ENCODE results near the gene MAPK9. TPM values are rescaled to one million over a fixed set of nuclear protein-coding genes. Genes with fewer than 3 reads are reported as not detected.

MAPK9 gene
- total RNA-seq, 1 donor from 2014 or later, result 30.3 TPM

DNA sequence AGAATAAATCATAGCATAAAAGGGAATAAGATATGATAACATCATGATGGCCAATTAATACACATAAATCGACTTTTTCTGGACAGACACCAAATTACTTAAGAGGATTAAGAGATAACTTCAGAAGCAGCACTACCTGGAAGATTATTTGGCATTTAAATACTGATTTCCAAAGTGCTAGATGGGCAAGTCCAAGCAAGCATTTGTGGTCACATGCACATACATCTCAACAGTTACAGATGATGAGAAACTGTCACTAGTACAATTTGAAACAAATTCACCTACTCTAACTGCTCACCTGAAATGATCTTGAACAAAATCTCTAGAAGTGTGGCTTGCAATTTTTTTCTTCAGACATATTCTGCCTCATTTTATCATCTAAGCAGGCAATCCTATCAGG, 56.0 kb downstream of the MAPK9 start:
- intact Hi-C loops (cut with micrococcal nuclease), result no loop called here
- no peak for ATAC-seq (ENCODE audit: low read depth)
- CTCF ChIA-PET, result interaction anchor here (0.6 kb wide), 1 partner anchor 1553 kb away, joined by 3 read pairs; no protein-coding TSS in a partner anchor
- DNase-seq, result no peak
- TF ChIP-seq, protein P1, sequence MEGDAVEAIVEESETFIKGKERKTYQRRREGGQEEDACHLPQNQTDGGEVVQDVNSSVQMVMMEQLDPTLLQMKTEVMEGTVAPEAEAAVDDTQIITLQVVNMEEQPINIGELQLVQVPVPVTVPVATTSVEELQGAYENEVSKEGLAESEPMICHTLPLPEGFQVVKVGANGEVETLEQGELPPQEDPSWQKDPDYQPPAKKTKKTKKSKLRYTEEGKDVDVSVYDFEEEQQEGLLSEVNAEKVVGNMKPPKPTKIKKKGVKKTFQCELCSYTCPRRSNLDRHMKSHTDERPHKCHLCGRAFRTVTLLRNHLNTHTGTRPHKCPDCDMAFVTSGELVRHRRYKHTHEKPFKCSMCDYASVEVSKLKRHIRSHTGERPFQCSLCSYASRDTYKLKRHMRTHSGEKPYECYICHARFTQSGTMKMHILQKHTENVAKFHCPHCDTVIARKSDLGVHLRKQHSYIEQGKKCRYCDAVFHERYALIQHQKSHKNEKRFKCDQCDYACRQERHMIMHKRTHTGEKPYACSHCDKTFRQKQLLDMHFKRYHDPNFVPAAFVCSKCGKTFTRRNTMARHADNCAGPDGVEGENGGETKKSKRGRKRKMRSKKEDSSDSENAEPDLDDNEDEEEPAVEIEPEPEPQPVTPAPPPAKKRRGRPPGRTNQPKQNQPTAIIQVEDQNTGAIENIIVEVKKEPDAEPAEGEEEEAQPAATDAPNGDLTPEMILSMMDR (IDR thresholded peaks at IDR 0.05), result no peak
- Mint-ChIP-seq H3K4me1 (no peaks in the 10 kb centered on the region), H3K27ac (no peak overlapping the region), H3K4me3 (no peak overlapping the region), H3K36me3 (ENCODE audit: low read depth) (peaks cover 88% of the 10 kb centered on the region), H3K27me3 (no peaks in the 10 kb centered on the region), H3K9me3 (no peaks in the 10 kb centered on the region)
- POLR2A ChIA-PET, result no interaction called here

DNA sequence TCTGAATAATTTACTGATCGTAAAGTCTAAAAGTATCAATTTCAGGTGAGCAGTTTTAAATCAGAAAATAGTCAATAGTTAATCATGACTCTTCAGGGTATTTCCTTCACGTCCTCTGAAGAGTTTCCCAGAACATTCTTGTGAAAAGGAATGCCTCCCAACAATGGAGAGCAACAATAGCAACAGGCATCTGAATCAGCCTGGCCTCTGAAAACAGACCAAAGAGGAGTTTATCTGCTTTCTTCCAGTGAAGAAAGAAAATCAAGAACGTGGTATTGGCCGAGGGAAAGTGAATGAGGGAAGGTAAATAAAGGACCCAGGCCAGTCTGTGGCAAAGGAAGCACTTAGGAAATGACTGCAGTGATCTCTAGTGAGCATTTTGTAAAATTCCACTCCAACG, 56.8 kb downstream of the MAPK9 start:
- DNase-seq, result no peak

DNA sequence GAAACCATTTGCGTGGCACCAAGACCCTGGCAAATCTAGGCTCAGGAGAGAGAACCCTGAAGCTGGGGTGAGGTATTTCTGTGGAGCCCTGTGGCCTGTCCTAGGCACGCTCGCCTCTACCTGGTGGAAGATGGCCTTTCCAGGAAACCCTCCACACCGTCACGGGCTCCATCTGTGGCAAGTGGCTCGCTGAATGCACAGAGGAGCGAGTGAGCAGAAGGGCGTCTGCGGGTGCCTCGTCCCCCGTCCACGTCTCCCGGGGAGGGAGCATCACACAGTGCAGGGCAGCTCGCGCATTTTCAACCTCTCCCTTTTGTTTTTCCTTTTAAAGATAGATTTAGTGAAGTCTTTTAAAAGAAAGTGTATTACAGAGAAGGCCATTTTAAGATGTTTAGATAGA, 57.6 kb downstream of the MAPK9 start:
- peaks cover 79% of the 10 kb centered on the region for H3K36me3 Mint-ChIP-seq (ENCODE audit: low read depth)
- CTCF ChIA-PET, result no interaction called here

More for the DNA sequence above, 56.8 kb downstream of the MAPK9 start:
- Mint-ChIP-seq H3K36me3 (ENCODE audit: low read depth) (peaks cover 85% of the 10 kb centered on the region), H3K9me3 (no peaks in the 10 kb centered on the region), H3K4me3 (no peak overlapping the region), H3K4me1 (no peaks in the 10 kb centered on the region), H3K27ac (no peak overlapping the region), H3K27me3 (no peaks in the 10 kb centered on the region)
- no peak for ATAC-seq (ENCODE audit: low read depth)
- intact Hi-C loops (cut with micrococcal nuclease), result no loop called here
- ChIA-PET POLR2A (no interaction called here), CTCF (no interaction called here)
- TF ChIP-seq, protein P1 (IDR thresholded peaks at IDR 0.05), result no peak

DNA sequence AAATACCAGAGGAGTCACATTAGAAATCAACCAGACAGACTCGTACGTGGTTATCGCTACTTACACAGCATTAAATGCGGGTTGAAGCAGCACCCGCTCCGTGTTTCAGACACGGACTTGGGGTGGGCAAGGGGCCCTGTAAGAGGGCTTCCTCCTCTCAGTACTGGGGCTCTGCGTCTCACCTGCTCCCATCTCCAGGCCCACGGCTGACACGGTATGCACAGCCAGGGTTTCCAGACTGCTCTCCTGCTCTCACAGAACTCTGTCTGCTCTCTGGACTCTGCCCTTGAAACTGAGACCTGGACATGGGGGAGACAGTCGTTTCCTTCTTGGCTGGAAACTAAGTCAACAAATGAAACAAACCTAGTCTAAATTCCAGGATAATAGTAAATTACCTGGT, 58.2 kb downstream of the MAPK9 start:
- Mint-ChIP-seq H3K36me3 (ENCODE audit: low read depth) (peaks cover 75% of the 10 kb centered on the region), H3K27me3 (no peaks in the 10 kb centered on the region), H3K4me1 (no peaks in the 10 kb centered on the region), H3K9me3 (no peaks in the 10 kb centered on the region), H3K27ac (no peak overlapping the region), H3K4me3 (no peak overlapping the region)
- ChIA-PET POLR2A (no interaction called here), CTCF (no interaction called here)
- ATAC-seq (ENCODE audit: low read depth) (no peak), DNase-seq (no peak)
- intact Hi-C loops (cut with micrococcal nuclease), result no loop called here
- TF ChIP-seq, protein P1 (IDR thresholded peaks at IDR 0.05), result no peak

More for the DNA sequence above, 57.6 kb downstream of the MAPK9 start:
- intact Hi-C loops (cut with micrococcal nuclease), result no loop called here
- TF ChIP-seq, protein P1 (IDR thresholded peaks at IDR 0.05), result no peak
- DNase-seq (no peak), ATAC-seq (ENCODE audit: low read depth) (no peak)
- Mint-ChIP-seq H3K4me3 (no peak overlapping the region), H3K27ac (no peak overlapping the region), H3K9me3 (no peaks in the 10 kb centered on the region), H3K4me1 (no peaks in the 10 kb centered on the region), H3K27me3 (no peaks in the 10 kb centered on the region)
- POLR2A ChIA-PET, result no interaction called here

DNA sequence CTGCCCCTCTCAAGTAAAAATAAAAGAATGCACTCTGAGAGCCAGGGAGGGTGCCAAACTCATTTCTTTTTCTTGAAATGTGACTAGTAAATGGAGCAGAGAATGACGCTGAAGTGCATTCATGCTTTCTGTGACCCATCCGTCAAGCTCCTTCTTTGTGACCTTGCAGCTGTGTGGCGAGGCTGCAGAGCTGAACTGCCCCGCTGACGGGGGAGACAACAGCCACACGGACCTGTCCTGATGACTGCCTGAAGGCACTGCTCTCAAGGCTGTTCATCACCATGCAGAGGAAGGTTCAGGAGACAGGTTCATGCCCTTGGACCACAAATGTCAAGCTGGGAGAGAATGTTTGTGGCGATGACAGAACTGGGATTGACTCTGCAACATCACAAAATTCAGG, 61.9 kb downstream of the MAPK9 start:
- Mint-ChIP-seq H3K27me3 (no peaks in the 10 kb centered on the region), H3K27ac (no peak overlapping the region), H3K9me3 (peaks cover 17% of the 10 kb centered on the region), H3K4me3 (no peak overlapping the region), H3K36me3 (ENCODE audit: low read depth) (peaks cover 55% of the 10 kb centered on the region), H3K4me1 (no peaks in the 10 kb centered on the region)
- ChIA-PET POLR2A (no interaction called here), CTCF (no interaction called here)
- DNase-seq (no peak), ATAC-seq (ENCODE audit: low read depth) (no peak)
- TF ChIP-seq, protein P1 (IDR thresholded peaks at IDR 0.05), result no peak
- intact Hi-C loops (cut with micrococcal nuclease), result no loop called here

Data from activated B cell treated with CpG ODN at 0.5 μM for 24 hours (primary cell).